GM04504 (cell line): ENCODE measurements around the gene SLC25A25.
"Not testable (repeated sequence)": the region's sequence is repeated elsewhere in the genome, so short reads cannot be mapped to it uniquely, and the experiment has no call there.

Source experiments
- DNase-seq: peaks from one replicate; pipeline ENCODE4 v3.0.0-alpha.2; 2012; ENCODE audit warnings: low read depth

SLC25A25 gene

DNA sequence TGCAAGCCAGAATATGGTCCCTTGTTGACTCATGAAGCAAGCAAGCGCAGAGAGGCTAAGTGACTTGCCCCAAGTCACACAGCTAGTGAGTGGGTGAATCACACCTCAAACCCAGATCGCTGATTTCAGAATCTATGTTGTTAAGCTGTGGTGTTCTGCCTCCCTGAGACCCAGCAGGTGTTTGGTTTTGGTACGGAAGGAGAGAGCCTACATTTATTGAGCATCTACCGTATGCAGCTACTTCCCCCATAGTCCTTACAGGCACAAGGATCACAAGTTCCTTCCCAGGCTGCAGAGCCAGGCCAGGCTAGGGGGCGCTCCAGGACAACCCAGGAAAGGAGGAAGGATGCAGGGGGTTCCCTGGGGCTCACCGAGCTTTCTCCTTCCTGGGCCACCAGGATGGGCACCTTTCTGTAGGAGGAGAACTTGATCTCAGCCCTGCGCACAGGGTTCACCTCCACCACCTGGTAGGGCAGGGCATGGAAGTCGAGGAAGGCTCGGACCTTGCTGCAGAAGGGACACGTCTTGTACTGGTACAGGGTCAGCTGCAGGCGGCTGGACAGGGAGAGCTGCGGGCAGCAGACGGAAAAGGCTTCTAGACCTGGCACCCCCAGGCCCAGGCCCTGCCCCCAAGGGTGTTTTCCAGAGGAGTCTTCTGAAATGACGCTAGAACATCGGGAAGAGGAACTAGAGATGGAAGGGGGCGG, 57.0 kb downstream of the SLC25A25 start:
- DNase-seq = no peak

- DNase-seq = no peak
Measured at GRCh38 chr9:128125580-128126354, 57.7 kb downstream of the SLC25A25 start.

DNA sequence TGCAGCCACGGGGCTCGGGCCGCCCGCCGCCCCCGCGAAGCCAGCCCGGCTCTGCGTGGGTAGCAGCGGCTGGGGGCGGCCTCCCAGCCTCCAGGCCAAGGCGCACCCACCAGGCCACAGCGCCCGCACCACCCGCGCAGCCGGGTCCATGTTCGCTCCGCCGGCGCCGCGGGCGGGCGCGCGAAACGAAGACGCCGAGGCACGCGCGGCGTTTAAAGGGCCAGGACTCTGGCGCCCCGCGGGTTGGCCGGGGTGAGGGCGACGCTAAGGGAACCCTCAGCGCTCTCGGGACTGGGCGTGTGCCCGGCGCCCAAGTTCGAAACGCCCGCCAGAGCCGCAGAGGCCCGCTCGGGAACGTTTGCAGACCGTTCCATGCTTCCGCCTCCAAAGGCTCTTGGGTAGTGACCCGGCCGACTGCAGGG, 59.5 kb downstream of the SLC25A25 start, which contains the start of gene PTGES2:
Gene PTGES2 (minus strand): TSS at position 162 of the 422 bp plus-strand sequence. CDS start 12 bp downstream, at position 150.
- DNase-seq = peak; percentile 67

GRCh38 chr9:128127990-128128835, 60.2 kb downstream of the SLC25A25 start:
- peak; percentile 81 for DNase-seq

GRCh38 chr9:128128836-128129590, 61.0 kb downstream of the SLC25A25 start:
- no peak for DNase-seq

DNA sequence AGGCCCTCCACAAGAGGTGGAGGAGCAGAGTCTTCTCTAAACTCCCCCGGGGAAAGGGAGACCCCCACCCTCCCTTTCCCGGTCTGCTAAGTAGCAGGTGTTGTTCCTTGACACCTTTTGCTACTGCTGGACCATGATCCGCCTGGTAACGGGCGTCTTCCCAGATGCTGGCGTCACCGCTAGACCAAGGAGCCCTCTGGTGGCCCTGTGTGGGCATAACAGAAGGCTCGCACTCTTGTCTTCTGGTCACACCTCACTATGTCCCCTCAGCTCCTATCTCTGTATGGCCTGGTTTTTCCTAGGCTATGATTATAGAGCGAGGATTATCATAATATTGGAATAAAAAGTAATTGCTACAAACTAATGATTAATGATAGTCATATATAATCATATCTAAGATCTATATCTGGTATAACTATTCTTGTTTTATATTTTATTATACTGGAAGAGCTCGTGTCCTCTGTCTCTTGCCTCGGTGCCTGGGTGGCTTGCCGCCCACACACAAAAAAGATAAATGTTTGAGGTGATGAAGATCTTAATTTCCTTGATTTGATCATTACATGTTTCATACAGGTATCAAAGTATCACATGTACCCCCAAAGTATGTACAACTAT, 62.1 kb downstream of the SLC25A25 start:
- DNase-seq = not testable (repeated sequence)

DNA sequence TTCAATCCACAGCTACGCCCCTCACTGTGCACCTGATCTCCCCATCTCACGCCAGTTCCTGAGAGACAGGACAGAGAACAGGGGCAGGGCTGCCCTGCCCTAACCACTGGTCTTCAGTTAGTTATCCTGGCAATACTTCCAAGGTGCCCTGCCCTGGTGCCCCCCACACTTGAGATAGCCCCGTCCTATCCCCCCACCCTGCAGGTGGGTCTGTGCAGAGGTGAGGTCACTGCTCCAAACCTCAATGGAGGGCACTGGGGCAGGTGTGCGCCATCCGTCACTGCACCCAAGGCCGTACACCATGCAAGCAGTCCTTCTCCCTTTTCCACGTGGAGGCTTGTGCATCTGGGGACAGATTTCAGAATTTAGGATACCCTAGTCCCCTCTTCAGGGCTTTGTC, 62.6 kb downstream of the SLC25A25 start:
- DNase-seq = not testable (repeated sequence)

GRCh38 chr9:128131346-128131745, 63.3 kb downstream of the SLC25A25 start:
- not testable (repeated sequence) for DNase-seq

- DNase-seq = not testable (repeated sequence)
Measured at GRCh38 chr9:128132139-128132538, 64.1 kb downstream of the SLC25A25 start.

GRCh38 chr9:128135561-128135960, 67.5 kb downstream of the SLC25A25 start:
- DNase-seq = not testable (repeated sequence)

DNA sequence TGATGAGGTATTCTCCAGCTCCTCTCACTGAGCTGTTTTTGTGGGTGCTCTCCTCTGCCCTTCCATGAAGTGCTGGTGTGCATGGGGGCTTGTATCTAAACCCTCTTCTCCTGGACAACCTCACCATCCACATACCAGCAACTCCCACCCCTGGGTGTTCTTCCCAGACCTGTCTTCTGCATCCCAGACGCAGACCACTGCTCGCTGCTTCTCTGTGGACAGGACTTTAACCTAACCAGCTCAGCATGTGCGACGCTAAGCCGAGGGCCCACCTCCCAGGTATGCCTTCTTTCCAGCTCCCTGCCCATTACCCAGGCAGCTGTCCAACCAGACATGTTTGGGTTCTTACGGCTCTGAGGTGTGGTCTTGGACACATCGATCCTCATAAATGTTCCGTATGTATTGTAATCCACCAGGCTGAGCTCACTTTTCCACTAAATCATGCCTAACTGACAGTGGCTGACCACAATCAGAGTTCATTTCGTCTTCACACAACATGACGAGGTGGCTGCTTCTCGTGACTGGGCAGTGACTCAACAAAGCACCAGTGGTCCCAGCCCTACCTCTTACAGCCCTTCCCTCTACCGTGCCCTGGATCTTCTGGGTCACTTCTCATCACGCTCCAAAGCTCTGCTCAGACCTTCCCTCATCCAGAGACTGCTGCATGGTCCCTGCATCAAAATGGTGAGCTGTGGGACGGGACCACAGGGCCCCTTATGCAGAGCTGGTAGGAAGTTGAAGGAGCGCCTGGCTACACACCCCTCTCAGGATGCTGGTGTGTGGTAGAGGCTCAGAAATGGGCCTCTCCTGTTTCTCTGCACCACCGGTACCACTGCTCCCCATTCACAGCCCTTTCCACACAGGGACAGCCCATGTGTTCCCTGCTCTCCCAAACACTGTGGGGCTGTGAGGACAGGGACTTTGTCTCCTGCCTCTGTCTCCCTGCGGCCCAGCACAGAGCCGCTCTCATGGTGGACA, 69.1 kb downstream of the SLC25A25 start:
- DNase-seq = peak; percentile 55

DNA sequence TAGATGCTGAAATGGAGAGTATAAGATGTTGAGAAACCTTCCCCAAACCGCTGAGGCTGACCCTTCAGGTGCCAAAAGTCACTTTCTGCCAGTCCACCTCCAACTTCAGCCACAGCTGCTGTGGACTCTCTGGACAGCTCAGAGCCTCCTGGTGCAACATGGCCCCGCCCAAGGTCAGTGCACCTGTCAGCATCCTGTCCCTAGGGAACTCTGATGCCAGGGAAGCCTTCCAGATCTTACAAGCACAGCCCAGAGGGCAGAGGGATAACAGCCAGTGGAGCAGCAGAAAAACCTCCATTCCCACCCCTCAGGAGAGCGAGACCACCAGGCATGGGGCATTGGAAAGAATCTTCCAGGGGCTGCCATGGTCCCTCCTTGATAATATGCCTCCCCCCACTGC, 70.0 kb downstream of the SLC25A25 start:
- DNase-seq = no peak

GRCh38 chr9:128139621-128140020, 71.6 kb downstream of the SLC25A25 start:
- DNase-seq = no peak

DNA sequence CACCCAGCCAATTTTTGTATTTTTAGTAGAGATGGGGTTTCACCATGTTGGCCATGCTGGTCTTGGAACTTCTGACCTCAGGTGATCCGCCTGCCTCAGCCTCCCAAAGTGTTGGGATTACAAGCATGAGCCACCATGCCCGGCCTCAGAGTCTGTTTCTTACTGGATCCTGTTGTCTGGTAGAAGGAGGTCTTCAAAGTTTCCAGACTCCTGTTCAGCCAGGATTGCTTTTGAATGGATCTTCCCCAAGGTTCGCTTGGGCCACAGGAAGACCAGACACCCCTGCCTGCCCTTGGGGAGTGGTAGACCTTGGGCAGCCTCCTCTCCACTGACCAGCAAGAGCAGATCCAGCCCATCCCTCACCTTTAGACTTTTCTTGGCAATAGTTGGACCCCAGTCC, 73.6 kb downstream of the SLC25A25 start:
- no peak for DNase-seq

- DNase-seq = no peak
Measured at GRCh38 chr9:128142061-128142460, 74.0 kb downstream of the SLC25A25 start.

- no peak for DNase-seq
Measured at GRCh38 chr9:128142596-128142995, 74.6 kb downstream of the SLC25A25 start.

DNA sequence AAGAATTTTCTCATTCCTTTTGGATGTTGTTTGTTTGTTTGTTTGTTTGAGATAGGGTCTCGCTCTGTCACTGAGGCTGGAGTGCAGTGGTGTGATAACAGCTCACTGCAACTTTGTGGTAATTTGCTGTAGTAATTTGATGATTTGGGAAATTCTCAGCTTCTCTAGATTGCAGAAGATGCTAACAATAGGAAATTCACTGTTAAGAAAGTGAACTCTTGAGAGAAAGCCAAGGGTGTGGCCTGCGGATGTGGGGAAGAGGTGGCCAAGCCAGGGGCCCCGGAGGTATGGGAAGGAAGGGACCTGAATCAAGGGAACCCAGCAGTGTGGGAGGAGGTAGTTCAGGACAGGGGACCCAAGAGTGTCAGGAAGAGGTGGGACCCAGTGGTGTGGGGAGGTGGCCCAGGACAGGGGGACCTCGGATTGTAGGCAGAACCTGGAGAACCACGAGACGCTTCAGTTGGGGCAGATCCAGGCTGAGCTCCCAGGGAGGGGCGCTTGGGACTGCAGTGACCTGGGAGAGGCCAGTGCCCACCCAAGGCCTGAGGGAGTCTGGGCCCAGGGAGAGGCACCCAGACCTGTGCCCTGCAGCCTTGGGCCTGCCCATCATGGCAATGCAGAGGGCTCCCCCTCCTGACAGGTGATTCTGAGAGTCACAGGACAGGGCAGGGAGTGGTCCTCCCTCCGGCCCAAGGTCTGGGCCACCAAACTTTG, 75.7 kb downstream of the SLC25A25 start:
- no peak for DNase-seq

GRCh38 chr9:128144239-128145181, 76.5 kb downstream of the SLC25A25 start:
- no peak for DNase-seq
